Activated CD8-positive, alpha-beta T cell treated with anti-CD3 and anti-CD28 coated beads for 36 hours (primary cell): Measurements from ENCODE around the gene SLIT3. TPM values are rescaled to one million over a fixed set of nuclear protein-coding genes. Genes with fewer than 3 reads are reported as not detected.

Source experiments
- ATAC-seq: fragments of 200-7000 bp; cut with Tn5 transposase; one replicate; pipeline ENCODE4 v1.10.0; 2021; ENCODE audit warnings: mild to moderate bottlenecking, moderate library complexity
- CTCF ChIA-PET: fragments of 350-600 bp; sonication (Branson Sonifier 250); formaldehyde crosslinking; loops from one replicate; lab custom pipeline; 2021; ENCODE audit warnings: antibody characterized with exemption; lab: Charles Lee
- POLR2A ChIA-PET: fragments of 350-600 bp; sonication (Branson Sonifier 250); formaldehyde crosslinking; loops from one replicate; lab custom pipeline; 2021; ENCODE audit warnings: antibody characterized with exemption; lab: Charles Lee
- DNase-seq: peaks from one replicate; pipeline ENCODE4 v3.0.0-alpha.2; 2020
- H3K27ac Mint-ChIP-seq: one replicate; pipeline ENCODE4 v1.8.0; 2021; ENCODE audit warnings: mild to moderate bottlenecking, mixed read lengths
- H3K27me3 Mint-ChIP-seq: one replicate; pipeline ENCODE4 v1.8.0; 2021; ENCODE audit warnings: mixed read lengths
- H3K36me3 Mint-ChIP-seq: one replicate; pipeline ENCODE4 v1.8.0; 2021; ENCODE audit warnings: low read depth, mixed read lengths
- H3K4me1 Mint-ChIP-seq: one replicate; pipeline ENCODE4 v1.8.0; 2021; ENCODE audit warnings: low read depth, mixed read lengths
- H3K4me3 Mint-ChIP-seq: one replicate; pipeline ENCODE4 v1.8.0; 2021; ENCODE audit warnings: mild to moderate bottlenecking, moderate library complexity, mixed read lengths
- H3K9me3 Mint-ChIP-seq: one replicate; pipeline ENCODE4 v1.8.0; 2021; ENCODE audit warnings: mixed read lengths
- intact Hi-C: fragments of 100-400 bp; cut with micrococcal nuclease; formaldehyde crosslinking; loops from one replicate; pipeline ENCODE4 v1.10.0; 2022
- total RNA-seq, 2 experiments: library from RNA; stranded (reverse); gene quantifications; one replicate each; pipeline ENCODE4 v1.2.3, GENCODE V29; 2021
- TF ChIP-seq, protein P1 (sequence below): fragments of 200-600 bp; IDR thresholded peaks from one replicate; pipeline ENCODE4 v1.8.0; 2022; ENCODE audit warnings: antibody characterized with exemption, mild to moderate bottlenecking

Gene SLIT3
- total RNA-seq, 2 experiments from 2014 or later, result 0.69 to 0.74 TPM

DNA sequence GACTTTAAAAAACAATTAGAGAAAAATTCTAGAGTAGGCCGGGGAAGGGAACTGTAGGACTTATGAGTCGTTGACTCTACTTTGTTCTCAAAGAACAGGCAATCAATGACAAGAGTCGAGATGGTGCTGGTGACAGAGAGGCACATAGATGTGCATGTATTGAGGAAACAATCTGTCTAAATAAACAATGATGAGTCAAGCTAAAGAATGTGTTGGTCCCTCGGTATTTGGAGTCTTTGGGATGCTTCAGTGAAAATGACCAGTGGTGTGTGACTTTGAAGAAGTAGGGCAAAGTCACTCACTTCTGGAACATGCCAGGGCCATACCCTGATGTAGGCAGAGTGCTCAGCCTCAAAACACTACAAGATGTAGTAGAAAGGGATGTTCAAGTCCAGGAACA, 433.7 kb downstream of the SLIT3 start:
- H3K4me3 Mint-ChIP-seq, result no peak overlapping the region
- H3K9me3 Mint-ChIP-seq, result no peaks in the 10 kb centered on the region
- DNase-seq, result no peak
- intact Hi-C loops, result no loop called here
- ChIA-PET CTCF (no interaction called here), POLR2A (no interaction called here)
- H3K4me1 Mint-ChIP-seq, result peaks cover 3% of the 10 kb centered on the region
- ATAC-seq, result no peak
- H3K27me3 Mint-ChIP-seq, result no peaks in the 10 kb centered on the region
- no peaks in the 10 kb centered on the region for H3K36me3 Mint-ChIP-seq
- TF ChIP-seq, protein P1, sequence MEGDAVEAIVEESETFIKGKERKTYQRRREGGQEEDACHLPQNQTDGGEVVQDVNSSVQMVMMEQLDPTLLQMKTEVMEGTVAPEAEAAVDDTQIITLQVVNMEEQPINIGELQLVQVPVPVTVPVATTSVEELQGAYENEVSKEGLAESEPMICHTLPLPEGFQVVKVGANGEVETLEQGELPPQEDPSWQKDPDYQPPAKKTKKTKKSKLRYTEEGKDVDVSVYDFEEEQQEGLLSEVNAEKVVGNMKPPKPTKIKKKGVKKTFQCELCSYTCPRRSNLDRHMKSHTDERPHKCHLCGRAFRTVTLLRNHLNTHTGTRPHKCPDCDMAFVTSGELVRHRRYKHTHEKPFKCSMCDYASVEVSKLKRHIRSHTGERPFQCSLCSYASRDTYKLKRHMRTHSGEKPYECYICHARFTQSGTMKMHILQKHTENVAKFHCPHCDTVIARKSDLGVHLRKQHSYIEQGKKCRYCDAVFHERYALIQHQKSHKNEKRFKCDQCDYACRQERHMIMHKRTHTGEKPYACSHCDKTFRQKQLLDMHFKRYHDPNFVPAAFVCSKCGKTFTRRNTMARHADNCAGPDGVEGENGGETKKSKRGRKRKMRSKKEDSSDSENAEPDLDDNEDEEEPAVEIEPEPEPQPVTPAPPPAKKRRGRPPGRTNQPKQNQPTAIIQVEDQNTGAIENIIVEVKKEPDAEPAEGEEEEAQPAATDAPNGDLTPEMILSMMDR, result no peak
- no peak overlapping the region for H3K27ac Mint-ChIP-seq

DNA sequence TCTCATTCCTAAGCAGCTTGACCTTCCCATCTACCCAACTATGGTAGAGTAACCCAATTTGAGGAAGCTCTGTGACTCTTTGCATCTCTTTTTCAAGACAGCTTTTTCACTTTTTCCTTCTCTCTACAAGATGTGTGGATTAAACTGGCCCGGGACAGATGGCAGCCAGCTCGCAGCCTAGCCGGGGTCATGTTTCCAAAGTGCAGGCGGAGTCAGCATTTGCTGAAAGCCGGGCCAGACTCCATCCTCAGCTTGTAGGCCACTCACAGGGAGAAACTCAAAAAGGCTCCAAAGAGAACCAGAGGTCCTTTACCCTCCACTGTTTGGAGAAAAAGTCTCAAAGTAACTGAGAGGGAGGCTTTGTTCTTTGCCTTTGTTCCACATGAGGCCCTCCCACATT, 435.0 kb downstream of the SLIT3 start:
- Mint-ChIP-seq H3K27me3 (peaks cover 2% of the 10 kb centered on the region), H3K9me3 (no peaks in the 10 kb centered on the region), H3K4me1 (no peaks in the 10 kb centered on the region), H3K36me3 (no peaks in the 10 kb centered on the region), H3K27ac (no peak overlapping the region), H3K4me3 (no peak overlapping the region)
- ChIA-PET CTCF (no interaction called here), POLR2A (no interaction called here)
- intact Hi-C loops, result no loop called here
- TF ChIP-seq, protein P1, result no peak
- DNase-seq (no peak), ATAC-seq (no peak)

DNA sequence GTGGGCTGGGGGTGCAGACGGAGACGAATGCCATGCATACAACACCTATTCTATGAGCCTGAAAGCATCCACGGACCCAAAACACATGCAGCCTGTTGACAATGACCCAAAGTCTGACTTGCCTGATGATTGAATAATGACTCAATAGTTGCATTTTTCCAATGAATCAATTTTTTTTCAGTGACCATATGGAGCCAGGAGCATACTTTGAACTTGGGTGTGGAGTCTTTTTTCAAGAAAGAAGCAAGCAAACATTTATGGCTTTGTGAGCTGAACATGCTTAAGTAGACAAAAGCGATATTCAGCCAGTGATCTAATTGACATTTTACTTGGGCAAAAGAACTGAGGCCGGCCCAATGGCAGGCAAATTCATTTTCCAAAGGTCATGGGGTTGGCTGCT, 437.9 kb downstream of the SLIT3 start:
- ChIA-PET POLR2A (no interaction called here), CTCF (no interaction called here)
- Mint-ChIP-seq H3K4me1 (no peaks in the 10 kb centered on the region), H3K36me3 (no peaks in the 10 kb centered on the region), H3K27me3 (peaks cover 2% of the 10 kb centered on the region), H3K4me3 (no peak overlapping the region), H3K9me3 (no peaks in the 10 kb centered on the region), H3K27ac (no peak overlapping the region)
- intact Hi-C loops, result no loop called here
- TF ChIP-seq, protein P1, result no peak
- ATAC-seq (no peak), DNase-seq (no peak)

DNA sequence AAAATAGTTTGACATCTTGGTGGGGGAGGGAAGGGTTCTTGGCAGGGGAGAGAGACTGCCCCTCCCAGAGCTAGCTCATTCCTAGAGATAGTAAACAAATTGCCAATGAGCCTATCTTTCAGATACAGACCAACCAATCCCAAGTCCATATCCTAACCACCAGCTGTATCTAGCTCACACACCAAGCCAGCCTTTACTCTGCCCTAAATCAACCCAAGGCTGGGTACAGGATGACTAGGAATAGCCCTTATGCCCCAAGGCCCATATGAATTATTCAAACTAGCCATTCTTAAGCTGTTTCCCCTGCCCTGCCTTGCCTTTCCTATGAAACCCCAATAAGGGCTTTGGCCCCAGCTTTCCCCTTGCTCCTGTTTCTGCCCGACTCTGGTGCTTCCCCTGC, 440.4 kb downstream of the SLIT3 start:
- Mint-ChIP-seq H3K36me3 (no peaks in the 10 kb centered on the region), H3K27me3 (peaks cover 2% of the 10 kb centered on the region), H3K4me1 (no peaks in the 10 kb centered on the region), H3K4me3 (no peak overlapping the region), H3K9me3 (no peaks in the 10 kb centered on the region), H3K27ac (no peak overlapping the region)
- POLR2A ChIA-PET, result no interaction called here
- CTCF ChIA-PET, result no interaction called here
- ATAC-seq (no peak), DNase-seq (no peak)
- intact Hi-C loops, result no loop called here
- TF ChIP-seq, protein P1, result no peak

DNA sequence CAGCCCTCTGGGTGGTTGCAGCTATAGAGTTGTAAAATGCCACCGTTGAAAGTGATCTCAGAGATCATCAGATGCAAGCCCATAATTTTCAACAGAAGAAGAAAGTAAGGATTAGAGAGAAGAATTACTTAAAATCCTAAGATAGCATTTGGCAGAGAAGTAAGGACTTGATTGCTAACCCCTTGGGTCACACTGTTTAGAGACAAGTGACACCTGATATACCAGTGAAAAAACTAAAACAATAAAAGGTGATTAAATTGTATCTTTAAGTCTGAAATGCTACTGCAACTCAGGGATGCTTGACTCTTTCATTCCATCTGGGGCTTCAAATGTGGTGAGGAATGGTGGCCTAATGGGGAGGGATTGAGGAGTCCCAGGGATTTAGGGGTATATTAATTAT, 440.9 kb downstream of the SLIT3 start:
- no peak for DNase-seq
- Mint-ChIP-seq H3K27ac (no peak overlapping the region), H3K4me1 (no peaks in the 10 kb centered on the region), H3K9me3 (no peaks in the 10 kb centered on the region), H3K4me3 (no peak overlapping the region), H3K27me3 (peaks cover 5% of the 10 kb centered on the region), H3K36me3 (no peaks in the 10 kb centered on the region)
- POLR2A ChIA-PET, result no interaction called here
- TF ChIP-seq, protein P1, result no peak
- intact Hi-C loops, result no loop called here
- no peak for ATAC-seq
- CTCF ChIA-PET, result no interaction called here
